Measurements from ENCODE around the gene ZNF335.

Gene ZNF335

DNA sequence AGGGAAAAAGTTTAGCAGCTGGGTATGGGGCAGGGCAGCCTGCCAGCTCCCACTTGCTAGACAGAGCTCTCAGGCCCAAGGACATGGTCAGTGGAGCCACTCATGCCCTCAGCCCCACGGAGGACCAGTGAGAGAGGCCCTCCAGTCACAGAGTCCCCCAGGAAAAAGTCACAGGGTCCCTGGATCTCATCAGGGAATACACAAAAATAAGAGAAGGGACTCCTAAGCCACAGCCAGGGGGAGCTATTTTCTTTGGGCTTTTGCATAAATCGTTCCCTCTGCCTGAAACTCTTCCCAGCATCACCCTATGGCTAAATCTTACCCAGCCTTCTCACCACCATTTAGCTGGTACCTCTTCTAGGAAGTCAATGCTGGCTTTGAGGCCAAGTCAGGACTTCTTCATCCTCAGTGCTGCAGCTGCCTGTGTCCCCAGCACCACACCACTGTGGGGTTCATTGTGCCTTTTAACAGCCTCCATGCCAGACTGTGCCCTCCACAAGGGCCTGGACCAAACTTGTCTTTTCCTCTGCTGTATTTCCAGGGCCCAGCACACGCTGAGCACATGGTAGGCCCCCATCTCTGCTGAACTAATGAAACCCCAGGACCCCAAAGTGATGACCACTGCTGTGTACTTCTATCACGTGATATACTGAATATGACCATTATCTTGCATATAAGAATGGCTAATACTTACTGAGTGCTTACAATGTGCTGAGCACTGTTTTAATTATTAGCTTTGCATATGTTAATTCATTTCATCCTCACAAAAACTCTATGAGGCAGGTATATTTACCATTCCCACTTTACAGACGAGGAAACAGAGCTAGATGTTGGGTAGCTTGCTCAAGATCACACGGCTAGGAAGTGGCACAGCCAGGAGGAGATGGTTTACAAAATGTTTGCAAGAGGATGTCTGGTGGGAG, 2.0 kb downstream of the ZNF335 start:
- Histone ChIP-seq H3K27me3 (ENCODE audit: low read depth, low read length) (no peaks in the 10 kb centered on the region), H3K4me3 (ENCODE audit: low read depth in 1 of 2, low read length in 2 of 2) (peak overlapping the region; percentile 84 to 93), H3K4me1 (ENCODE audit: control insufficient read depth in 1 of 2, insufficient read depth in 2 of 2, low read length in 2 of 2) (peaks cover 11 to 18% of the 10 kb centered on the region in 2 donors), H3K36me3 (ENCODE audit: control insufficient read depth in 1 of 2, insufficient read depth in 2 of 2, low read length in 2 of 2) (peaks cover 23 to 45% of the 10 kb centered on the region in 2 donors), H3K27ac (ENCODE audit: low read length) (no peak overlapping the region), H3K9me3 (ENCODE audit: control insufficient read depth in 1 of 2, low read length in 2 of 2) (no peaks in the 10 kb centered on the region)

GRCh38 chr20:45968801-45969711, 2.9 kb downstream of the ZNF335 start:
- Histone ChIP-seq H3K36me3 (ENCODE audit: control insufficient read depth in 1 of 2, insufficient read depth in 2 of 2, low read length in 2 of 2) (peaks cover 27 to 53% of the 10 kb centered on the region in 2 donors), H3K27ac (ENCODE audit: low read length) (no peak overlapping the region), H3K4me1 (ENCODE audit: control insufficient read depth in 1 of 2, insufficient read depth in 2 of 2, low read length in 2 of 2) (peaks cover 11 to 18% of the 10 kb centered on the region in 2 donors), H3K27me3 (ENCODE audit: low read depth, low read length) (no peaks in the 10 kb centered on the region), H3K4me3 (ENCODE audit: low read depth in 1 of 2, low read length in 2 of 2) (no peak overlapping the region), H3K9me3 (ENCODE audit: control insufficient read depth in 1 of 2, low read length in 2 of 2) (no peaks in the 10 kb centered on the region)

DNA sequence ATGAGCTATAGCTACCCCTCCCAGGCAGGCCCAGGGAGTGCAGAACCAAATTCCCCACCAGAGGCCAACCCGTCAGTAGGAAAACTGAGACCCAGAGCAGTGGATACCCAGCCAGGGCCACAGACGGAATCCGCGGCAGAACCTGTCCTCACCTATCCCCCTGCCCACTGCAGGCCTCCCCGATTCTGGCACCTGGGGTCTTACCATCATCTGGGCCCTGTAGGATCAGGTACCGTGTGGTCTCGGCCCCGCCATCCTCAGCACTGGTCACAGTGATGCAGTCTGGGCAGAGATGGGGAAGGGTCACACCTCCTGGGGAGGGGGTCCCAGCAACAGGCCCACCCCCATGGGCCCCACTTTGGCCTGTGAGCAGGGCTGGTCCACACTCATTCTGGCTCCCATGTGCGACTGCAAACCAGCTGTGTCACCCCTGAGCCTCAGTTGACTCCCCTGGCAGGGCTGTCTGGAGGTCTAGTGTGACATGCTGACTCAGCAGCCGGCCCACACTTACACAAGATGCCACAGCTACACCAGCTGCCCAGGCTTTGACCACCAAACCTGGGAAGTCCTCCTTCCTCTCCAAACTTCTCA, 3.8 kb downstream of the ZNF335 start:
- Histone ChIP-seq H3K27ac (ENCODE audit: low read length) (no peak overlapping the region), H3K27me3 (ENCODE audit: low read depth, low read length) (no peaks in the 10 kb centered on the region), H3K9me3 (ENCODE audit: control insufficient read depth in 1 of 2, low read length in 2 of 2) (no peaks in the 10 kb centered on the region), H3K4me1 (ENCODE audit: control insufficient read depth in 1 of 2, insufficient read depth in 2 of 2, low read length in 2 of 2) (peaks cover 11 to 18% of the 10 kb centered on the region in 2 donors), H3K36me3 (ENCODE audit: control insufficient read depth in 1 of 2, insufficient read depth in 2 of 2, low read length in 2 of 2) (peaks cover 31 to 61% of the 10 kb centered on the region in 2 donors), H3K4me3 (ENCODE audit: low read depth in 1 of 2, low read length in 2 of 2) (no peak overlapping the region)

GRCh38 chr20:45967551-45968080, 4.4 kb downstream of the ZNF335 start:
- Histone ChIP-seq H3K9me3 (ENCODE audit: control insufficient read depth in 1 of 2, low read length in 2 of 2) (no peaks in the 10 kb centered on the region), H3K36me3 (ENCODE audit: control insufficient read depth in 1 of 2, insufficient read depth in 2 of 2, low read length in 2 of 2) (peaks cover 31 to 64% of the 10 kb centered on the region in 2 donors), H3K4me1 (ENCODE audit: control insufficient read depth in 1 of 2, insufficient read depth in 2 of 2, low read length in 2 of 2) (peaks cover 11 to 18% of the 10 kb centered on the region in 2 donors), H3K27me3 (ENCODE audit: low read depth, low read length) (no peaks in the 10 kb centered on the region), H3K4me3 (ENCODE audit: low read depth in 1 of 2, low read length in 2 of 2) (no peak overlapping the region), H3K27ac (ENCODE audit: low read length) (no peak overlapping the region)

- Histone ChIP-seq H3K27me3 (ENCODE audit: low read depth, low read length) (no peaks in the 10 kb centered on the region), H3K9me3 (ENCODE audit: control insufficient read depth in 1 of 2, low read length in 2 of 2) (no peaks in the 10 kb centered on the region), H3K27ac (ENCODE audit: low read length) (no peak overlapping the region), H3K4me1 (ENCODE audit: control insufficient read depth in 1 of 2, insufficient read depth in 2 of 2, low read length in 2 of 2) (peaks cover 6 to 12% of the 10 kb centered on the region in 2 donors), H3K36me3 (ENCODE audit: control insufficient read depth in 1 of 2, insufficient read depth in 2 of 2, low read length in 2 of 2) (peaks cover 51 to 79% of the 10 kb centered on the region in 2 donors), H3K4me3 (ENCODE audit: low read depth in 1 of 2, low read length in 2 of 2) (no peak overlapping the region)
These were observed 6.6 kb downstream of the ZNF335 start for GRCh38 chr20:45965169-45966002.

DNA sequence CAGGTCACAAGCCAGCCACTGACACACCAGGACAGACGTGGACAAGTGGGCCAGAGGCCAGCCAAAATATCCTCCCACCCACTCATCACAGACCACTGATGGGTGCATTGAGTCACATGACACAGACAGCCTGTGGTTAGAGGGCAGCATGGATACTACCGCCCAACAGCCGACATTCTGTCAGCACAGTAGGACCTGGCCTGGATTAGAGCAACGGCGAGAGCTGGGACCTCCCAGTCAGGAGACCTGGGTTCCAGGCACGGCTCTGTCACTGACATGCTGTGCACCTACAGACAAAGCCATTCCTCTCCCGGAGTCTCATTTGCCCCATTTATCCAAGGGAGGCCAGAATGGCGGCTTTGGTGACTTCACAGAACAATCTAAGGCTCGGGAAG, 8.0 kb downstream of the ZNF335 start:
- no peaks in the 10 kb centered on the region for H3K27me3 ChIP-seq (ENCODE audit: low read depth, low read length)
- peaks cover 64 to 88% of the 10 kb centered on the region in 2 donors for H3K36me3 ChIP-seq (ENCODE audit: control insufficient read depth in 1 of 2, insufficient read depth in 2 of 2, low read length in 2 of 2)
- no peak overlapping the region for H3K27ac ChIP-seq (ENCODE audit: low read length)
- no peaks in the 10 kb centered on the region for H3K4me1 ChIP-seq (ENCODE audit: control insufficient read depth in 1 of 2, insufficient read depth in 2 of 2, low read length in 2 of 2)
- H3K4me3 ChIP-seq (ENCODE audit: low read depth in 1 of 2, low read length in 2 of 2): no peak overlapping the region
- peaks cover 0 to under 1% of the 10 kb centered on the region in 2 donors for H3K9me3 ChIP-seq (ENCODE audit: control insufficient read depth in 1 of 2, low read length in 2 of 2)

DNA sequence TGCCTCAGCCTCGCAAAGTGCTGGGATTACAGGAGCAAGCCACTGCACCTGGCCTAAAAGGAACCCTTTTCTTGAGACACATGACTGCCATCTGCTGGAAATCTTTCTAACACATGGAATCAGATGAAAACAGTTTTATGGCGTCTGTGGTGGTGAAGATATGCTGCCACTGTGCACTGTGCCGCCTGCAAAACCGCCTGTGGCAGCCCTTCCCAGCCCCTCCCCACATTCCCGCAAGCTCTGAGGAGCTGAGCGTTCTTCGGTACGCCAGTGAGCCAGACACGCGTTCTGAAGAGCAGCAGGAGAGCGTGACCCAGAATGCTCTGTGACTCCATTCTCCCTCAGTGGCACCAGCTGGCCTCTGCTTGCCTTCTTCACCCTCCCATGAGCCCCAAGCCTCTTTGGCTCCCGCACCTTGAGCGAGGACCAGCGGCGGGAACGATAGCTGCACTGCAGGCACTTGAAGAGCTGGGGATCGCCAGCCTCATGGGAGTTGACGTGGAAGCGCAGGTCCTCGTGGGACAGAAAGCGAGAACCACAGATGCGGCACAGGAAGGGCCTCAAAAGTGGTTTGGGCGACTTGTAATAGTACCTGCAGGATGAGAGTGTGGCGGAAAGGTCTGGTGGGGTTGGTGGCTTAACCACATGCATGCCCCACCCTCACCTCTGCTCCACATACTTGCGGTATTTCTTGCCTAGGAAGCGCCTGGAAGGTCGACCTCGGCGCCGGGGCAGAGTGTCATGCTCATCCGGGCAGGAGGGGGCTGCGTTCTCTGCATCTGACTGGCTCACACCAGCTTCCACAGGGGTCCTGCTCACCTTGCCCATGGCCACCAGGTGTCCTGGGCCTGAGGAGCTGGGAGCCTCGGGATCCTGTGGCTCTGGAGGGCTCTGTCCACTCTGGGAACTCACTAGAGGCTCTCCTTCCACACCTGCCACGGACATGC, 8.7 kb downstream of the ZNF335 start:
- Histone ChIP-seq H3K9me3 (ENCODE audit: control insufficient read depth in 1 of 2, low read length in 2 of 2) (peaks cover 0 to 4% of the 10 kb centered on the region in 2 donors), H3K4me1 (ENCODE audit: control insufficient read depth in 1 of 2, insufficient read depth in 2 of 2, low read length in 2 of 2) (no peaks in the 10 kb centered on the region), H3K36me3 (ENCODE audit: control insufficient read depth in 1 of 2, insufficient read depth in 2 of 2, low read length in 2 of 2) (peaks cover 68 to 88% of the 10 kb centered on the region in 2 donors), H3K27me3 (ENCODE audit: low read depth, low read length) (no peaks in the 10 kb centered on the region), H3K4me3 (ENCODE audit: low read depth in 1 of 2, low read length in 2 of 2) (no peak overlapping the region), H3K27ac (ENCODE audit: low read length) (no peak overlapping the region)

- Histone ChIP-seq H3K9me3 (ENCODE audit: control insufficient read depth in 1 of 2, low read length in 2 of 2) (peaks cover 0 to 4% of the 10 kb centered on the region in 2 donors), H3K36me3 (ENCODE audit: control insufficient read depth in 1 of 2, insufficient read depth in 2 of 2, low read length in 2 of 2) (peaks cover 68 to 88% of the 10 kb centered on the region in 2 donors)
These were observed 9.8 kb downstream of the ZNF335 start for GRCh38 chr20:45962031-45962755.

DNA sequence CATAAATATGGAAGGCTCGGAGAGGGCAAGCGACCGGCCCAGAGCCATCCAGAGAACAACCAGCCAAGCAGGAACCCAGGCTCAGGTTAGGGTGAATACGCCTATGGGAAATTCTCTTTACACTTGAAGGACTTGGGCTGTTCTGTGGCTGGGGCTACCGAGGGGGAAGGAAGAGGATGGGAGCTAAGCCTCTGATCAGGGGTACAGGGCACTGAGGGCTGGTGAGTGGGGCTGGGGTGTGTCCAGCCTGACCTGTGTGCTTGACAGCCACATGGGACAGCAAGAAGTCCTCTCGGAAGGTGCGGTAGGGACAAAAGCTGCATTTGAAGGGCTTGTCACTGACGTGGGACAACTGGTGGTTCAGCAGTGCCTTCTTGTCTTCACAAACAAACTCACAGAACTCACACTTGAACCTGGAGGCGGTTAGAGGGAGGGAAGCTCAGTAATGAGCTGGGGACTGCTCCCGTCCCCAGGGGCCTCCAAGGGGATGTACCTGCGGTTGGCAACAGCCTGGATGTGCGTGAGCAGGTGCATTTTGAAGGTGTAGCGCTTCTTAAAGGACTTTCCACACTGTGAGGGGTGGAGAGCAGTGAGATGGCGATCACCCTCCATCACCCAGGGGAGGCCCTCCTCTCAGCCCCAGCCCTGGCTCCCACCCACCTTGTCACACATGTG, 11.9 kb downstream of the ZNF335 start:
- peaks cover 69 to 86% of the 10 kb centered on the region in 2 donors for H3K36me3 ChIP-seq (ENCODE audit: control insufficient read depth in 1 of 2, insufficient read depth in 2 of 2, low read length in 2 of 2)
- peaks cover 0 to 4% of the 10 kb centered on the region in 2 donors for H3K9me3 ChIP-seq (ENCODE audit: control insufficient read depth in 1 of 2, low read length in 2 of 2)
- H3K27ac ChIP-seq (ENCODE audit: low read length): no peak overlapping the region
- H3K27me3 ChIP-seq (ENCODE audit: low read depth, low read length): no peaks in the 10 kb centered on the region
- H3K4me3 ChIP-seq (ENCODE audit: low read depth in 1 of 2, low read length in 2 of 2): no peak overlapping the region
- no peaks in the 10 kb centered on the region for H3K4me1 ChIP-seq (ENCODE audit: control insufficient read depth in 1 of 2, insufficient read depth in 2 of 2, low read length in 2 of 2)

More at GRCh38 chr20:45962031-45962755, 9.8 kb downstream of the ZNF335 start:
- no peaks in the 10 kb centered on the region for H3K4me1 ChIP-seq (ENCODE audit: control insufficient read depth in 1 of 2, insufficient read depth in 2 of 2, low read length in 2 of 2)
- no peaks in the 10 kb centered on the region for H3K27me3 ChIP-seq (ENCODE audit: low read depth, low read length)
- no peak overlapping the region for H3K27ac ChIP-seq (ENCODE audit: low read length)
- H3K4me3 ChIP-seq (ENCODE audit: low read depth in 1 of 2, low read length in 2 of 2): no peak overlapping the region
